Medulla oblongata (tissue), 1 donor: Measurements from ENCODE around the gene KIF1B.
"Not testable (repeated sequence)": the region's sequence is repeated elsewhere in the genome, so short reads cannot be mapped to it uniquely, and the experiment has no call there.

Experiments
- DNase-seq: peaks from one replicate; pipeline ENCODE4 v3.0.0-alpha.2; 2015; ENCODE audit errors: extremely low spot score

The KIF1B gene

GRCh38 chr1:10387677-10388386 is 177.5 kb downstream of the KIF1B start:
- peak; percentile 69 for DNase-seq

- DNase-seq: no peak
These were observed 178.0 kb downstream of the KIF1B start for GRCh38 chr1:10388387-10388715.

GRCh38 chr1:10389271-10389973 is 179.1 kb downstream of the KIF1B start:
- DNase-seq: no peak

- DNase-seq: no peak
These were observed 186.5 kb downstream of the KIF1B start for GRCh38 chr1:10396870-10397269.

GRCh38 chr1:10398278-10398733 is 187.9 kb downstream of the KIF1B start:
- no peak for DNase-seq

GRCh38 chr1:10398734-10399443 is 188.5 kb downstream of the KIF1B start, which contains the start of gene PGD:
Gene PGD (plus strand): TSS chr1:10399064. CDS start chr1:10399118, 54 bp downstream.
- peak; percentile 98 for DNase-seq

- DNase-seq: peak; percentile 34
These were observed 189.1 kb downstream of the KIF1B start for GRCh38 chr1:10399444-10399941.

- no peak for DNase-seq
These were observed 189.6 kb downstream of the KIF1B start for GRCh38 chr1:10400013-10400412.

GRCh38 chr1:10401281-10401680 is 190.9 kb downstream of the KIF1B start:
- no peak for DNase-seq

- DNase-seq: no peak
These were observed 192.4 kb downstream of the KIF1B start for GRCh38 chr1:10402729-10403274.

GRCh38 chr1:10407201-10407600 is 196.8 kb downstream of the KIF1B start:
- DNase-seq: no peak

GRCh38 chr1:10415211-10415930 is 205.0 kb downstream of the KIF1B start:
- DNase-seq: peak; percentile 61

GRCh38 chr1:10415967-10416366 is 205.6 kb downstream of the KIF1B start:
- not testable (repeated sequence) for DNase-seq

GRCh38 chr1:10418741-10419140 is 208.4 kb downstream of the KIF1B start:
- DNase-seq: not testable (repeated sequence)

- DNase-seq: no peak
These were observed 209.0 kb downstream of the KIF1B start for GRCh38 chr1:10419351-10419750.

GRCh38 chr1:10421637-10422036 is 211.3 kb downstream of the KIF1B start:
- no peak for DNase-seq

- no peak for DNase-seq
These were observed 213.7 kb downstream of the KIF1B start for GRCh38 chr1:10424034-10424433.

GRCh38 chr1:10424651-10425050 is 214.3 kb downstream of the KIF1B start:
- no peak for DNase-seq

- not testable (repeated sequence) for DNase-seq
These were observed 215.6 kb downstream of the KIF1B start for GRCh38 chr1:10425826-10426534.

- not testable (repeated sequence) for DNase-seq
These were observed 216.1 kb downstream of the KIF1B start for GRCh38 chr1:10426535-10426848.

- no peak for DNase-seq
These were observed 218.6 kb downstream of the KIF1B start for GRCh38 chr1:10428984-10429383.
